GM12892 (cell line): Measurements from ENCODE around the gene CDKAL1.

Experiments
- POLR2A ChIP-seq: IDR thresholded peaks from 2 replicates; pipeline ENCODE4 v1.6.1; 2011; ENCODE audit warnings: low read depth, low read length, control low read depth
- TAF1 ChIP-seq: IDR thresholded peaks from 2 replicates; pipeline ENCODE4 v1.6.1; 2011; ENCODE audit warnings: low read depth, mild to moderate bottlenecking, control low read depth, low read length, borderline replicate concordance

GRCh38 chr6:21182589-21182988 is 648.3 kb downstream of the CDKAL1 start:
- TF ChIP-seq POLR2A (no peak), TAF1 (no peak)
